IPS DF 19.7 (cell line): ENCODE measurements around the gene ABHD12B.

Source experiments
- DNase-seq: peaks from one replicate; pipeline ENCODE4 v3.0.0-alpha.2; 2013; ENCODE audit warnings: low read depth, low spot score

ABHD12B gene

DNA sequence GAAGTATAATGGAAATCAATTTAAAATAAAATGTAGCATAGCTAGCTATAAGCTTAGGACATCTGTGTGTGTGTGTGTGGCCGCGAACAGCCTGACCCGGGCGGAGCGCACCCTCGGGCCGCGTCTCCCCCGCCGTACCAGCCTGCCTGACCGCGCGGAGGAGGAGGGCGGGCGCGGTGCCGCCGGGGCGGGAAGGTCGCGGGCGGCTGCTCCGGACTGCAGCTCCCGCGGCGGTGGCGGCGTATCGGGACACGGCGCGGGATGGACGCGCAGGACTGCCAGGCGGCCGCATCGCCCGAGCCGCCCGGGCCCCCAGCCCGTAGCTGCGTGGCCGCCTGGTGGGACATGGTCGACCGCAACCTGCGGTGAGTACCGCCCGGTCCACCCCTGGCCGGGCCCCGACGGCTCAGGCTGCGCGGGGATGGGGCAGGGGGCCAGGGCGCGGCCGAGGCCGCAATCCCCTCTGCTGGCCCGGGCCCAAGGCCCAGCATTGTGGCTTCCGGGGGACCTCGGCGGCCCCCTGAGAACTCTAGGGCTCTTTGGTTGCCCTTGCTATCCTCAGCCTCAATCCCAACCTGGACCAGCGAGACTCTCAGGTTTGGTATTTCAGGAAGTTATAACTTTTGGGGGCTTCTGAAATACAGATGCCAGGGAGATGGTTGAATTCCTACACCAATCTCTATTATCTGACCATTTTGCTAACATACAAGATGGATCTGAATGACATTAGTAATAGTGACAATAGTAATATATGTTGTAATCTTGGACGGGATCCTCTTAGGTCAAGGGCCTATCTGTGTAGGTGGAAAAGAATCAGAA, at the start of gene ABHD12B:
ABHD12B (plus strand) TSS at position 140 of the 819 bp plus-strand sequence; CDS start at position 262, 122 bp downstream.
- DNase-seq: no peak

GRCh38 chr14:50822501-50823042, 49.3 kb upstream of the ABHD12B start:
- DNase-seq: no peak

GRCh38 chr14:50823051-50823761, 48.6 kb upstream of the ABHD12B start:
- DNase-seq: no peak

DNA sequence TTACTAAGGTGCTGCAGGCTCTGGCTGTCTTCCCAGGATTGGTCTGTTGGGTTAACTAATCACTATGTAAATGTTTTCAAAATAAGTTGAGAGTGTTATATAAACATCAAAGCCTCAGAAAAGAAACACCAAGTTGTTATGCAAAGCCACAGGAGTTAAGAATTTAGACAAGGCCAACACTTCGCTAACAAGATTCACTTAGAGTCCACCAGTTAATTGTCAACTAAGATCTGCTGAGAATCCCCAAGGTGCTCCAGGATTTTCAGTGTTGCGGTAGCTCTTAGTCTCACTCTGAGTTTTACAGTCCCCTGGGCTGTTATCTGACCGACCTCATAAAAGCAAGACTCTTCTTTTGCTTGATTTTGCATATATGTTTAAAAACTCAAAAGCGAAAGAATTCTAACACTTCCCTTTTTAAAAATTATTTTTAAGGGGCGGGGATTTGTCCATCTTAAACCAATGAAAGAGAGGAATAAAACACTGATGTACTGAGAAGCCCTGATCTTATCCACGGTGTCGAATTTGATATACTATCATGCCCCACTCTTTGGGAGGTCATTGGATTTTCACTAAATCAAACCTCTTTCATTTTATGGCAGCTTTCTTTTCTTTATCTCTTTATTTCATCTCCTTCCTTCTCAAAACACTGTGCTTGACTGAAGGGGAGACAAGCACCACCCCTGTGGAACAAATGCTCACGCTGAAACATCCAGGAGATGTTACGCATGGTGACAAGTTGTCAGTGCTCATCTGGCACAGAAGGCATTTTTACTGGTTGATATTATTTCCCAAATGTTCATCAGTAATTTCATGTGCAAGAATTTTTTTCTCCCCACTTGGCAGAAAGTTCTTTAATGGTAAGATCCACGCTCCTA, 47.9 kb upstream of the ABHD12B start:
- no peak for DNase-seq

DNA sequence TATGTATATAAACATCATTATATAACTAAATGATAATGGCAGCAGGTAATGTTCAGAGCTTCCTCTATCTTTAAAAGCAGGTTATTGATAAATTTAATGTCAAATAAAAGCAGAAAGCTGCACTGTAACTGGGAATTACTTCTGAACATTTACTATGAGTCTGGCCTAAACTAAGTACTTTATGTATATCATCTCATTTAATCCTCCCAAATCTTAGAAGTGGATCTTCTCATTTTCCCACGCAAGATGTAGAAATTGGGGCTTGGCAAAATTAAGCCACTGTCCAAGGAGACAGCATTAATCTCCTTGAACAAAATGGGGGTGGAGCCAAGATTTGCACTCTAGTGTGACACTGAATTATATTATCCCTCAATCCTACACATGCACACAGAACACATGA, 46.5 kb upstream of the ABHD12B start:
- DNase-seq: no peak

DNA sequence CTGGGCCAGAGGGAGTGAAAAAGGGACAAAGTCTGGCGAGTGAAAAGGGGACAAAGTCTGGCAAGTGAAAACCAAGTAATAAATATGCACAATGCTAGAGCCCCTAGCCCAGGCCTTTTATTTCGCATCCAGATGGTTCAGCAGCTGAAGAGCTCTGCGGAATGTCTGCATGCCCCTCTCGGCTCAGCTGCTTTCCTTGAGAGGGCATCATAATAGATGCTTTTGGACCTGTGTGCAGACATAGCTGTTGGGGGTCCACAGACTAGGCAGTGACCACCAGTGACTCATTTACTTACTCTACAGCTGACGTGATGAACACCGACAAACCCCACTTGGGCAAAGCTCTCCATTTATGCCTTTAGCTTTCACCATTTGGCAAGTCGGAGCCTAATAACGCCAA, 45.2 kb upstream of the ABHD12B start:
- DNase-seq: no peak

- no peak for DNase-seq
Measured at GRCh38 chr14:50828721-50829488, 42.9 kb upstream of the ABHD12B start.

- no peak for DNase-seq
Measured at GRCh38 chr14:50829489-50830043, 42.3 kb upstream of the ABHD12B start.

DNA sequence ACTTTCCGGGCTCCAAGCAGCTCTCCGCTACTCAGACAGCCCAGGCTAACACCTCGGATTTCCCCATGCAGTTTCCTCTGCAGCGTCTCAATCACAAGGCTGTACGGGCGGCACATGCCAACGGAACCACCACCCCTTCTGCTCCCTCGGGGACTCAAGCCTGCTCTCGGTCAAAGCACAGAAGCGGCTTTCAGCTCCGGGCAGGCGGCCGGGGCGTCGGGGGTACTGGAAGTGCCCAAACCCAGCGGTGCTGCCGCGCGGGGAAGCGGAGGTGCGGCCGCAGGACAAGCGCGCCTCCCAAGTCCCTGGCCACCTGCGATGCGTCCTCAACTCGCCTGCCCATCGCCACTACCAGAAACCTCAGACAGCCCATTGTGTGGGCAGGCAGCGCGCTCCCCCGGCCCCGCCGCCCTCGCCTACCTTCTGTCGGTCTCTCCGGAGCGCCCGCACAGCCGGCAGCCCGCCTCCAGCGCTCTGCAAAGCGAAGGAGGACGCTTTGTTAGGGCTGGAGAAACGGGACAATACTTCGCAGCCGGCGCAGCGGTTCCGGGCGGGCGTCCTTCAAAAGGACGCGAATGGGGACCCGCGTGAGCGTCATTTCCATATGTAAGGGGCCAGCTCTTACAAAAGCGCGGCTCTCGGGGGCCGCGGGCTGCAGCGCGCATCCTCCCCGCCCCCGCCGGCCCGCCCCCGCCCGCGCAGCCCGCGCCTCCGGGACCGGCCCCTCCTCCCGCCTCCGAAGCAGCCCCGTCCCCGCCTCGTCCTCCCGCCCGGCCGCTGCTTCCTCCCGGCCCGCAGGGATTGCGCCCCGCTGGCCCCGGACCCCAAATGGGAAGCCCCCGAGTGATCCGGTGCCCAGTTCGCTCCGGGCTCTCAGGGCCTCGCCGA, 41.6 kb upstream of the ABHD12B start:
- no peak for DNase-seq

DNA sequence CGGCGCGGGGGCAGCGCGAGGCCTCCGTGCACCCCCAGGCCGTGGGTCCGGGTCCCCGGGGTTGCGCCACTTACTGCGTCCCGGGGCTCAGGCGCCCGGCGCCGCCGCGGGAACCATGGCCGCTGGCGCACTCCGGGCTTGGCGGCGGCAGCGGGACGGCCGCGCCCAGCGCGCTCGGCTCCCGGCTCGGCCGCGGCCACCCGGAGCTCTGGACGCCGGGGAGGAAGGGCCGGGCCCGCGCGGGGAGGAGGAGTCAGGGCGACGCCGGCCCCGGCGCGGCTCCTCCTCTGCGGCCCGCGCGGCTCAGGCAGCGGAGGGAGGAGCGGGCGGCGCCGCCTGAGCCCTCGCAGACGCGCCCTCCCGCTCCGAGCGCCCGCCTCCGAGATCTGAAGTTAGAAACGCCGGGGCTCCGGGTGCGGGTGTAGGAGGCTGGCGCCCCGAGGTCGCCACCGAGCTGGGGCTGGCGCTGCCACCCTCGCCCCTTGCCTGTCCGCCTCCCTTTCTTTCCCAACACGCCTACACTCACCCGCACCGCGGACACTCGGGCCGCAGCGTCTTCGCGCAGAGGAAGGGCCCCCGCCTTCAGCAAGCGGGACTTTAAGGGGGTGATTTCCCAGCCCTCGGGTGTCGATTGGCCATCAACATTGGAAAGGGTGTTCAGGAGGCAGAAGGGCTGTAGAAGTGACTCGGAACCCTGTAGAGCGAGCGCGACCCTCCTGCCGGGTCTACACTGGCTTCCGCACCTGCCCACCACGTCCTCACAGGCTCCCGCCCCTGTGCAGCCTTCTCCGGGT, 40.7 kb upstream of the ABHD12B start, which contains the start of gene NIN:
NIN (minus strand) TSS at position 231 of the 794 bp plus-strand sequence. CDS start 9,106 bp downstream, outside the sequence.
- DNase-seq: no peak

GRCh38 chr14:50831726-50832168, 40.1 kb upstream of the ABHD12B start:
- DNase-seq: no peak

DNA sequence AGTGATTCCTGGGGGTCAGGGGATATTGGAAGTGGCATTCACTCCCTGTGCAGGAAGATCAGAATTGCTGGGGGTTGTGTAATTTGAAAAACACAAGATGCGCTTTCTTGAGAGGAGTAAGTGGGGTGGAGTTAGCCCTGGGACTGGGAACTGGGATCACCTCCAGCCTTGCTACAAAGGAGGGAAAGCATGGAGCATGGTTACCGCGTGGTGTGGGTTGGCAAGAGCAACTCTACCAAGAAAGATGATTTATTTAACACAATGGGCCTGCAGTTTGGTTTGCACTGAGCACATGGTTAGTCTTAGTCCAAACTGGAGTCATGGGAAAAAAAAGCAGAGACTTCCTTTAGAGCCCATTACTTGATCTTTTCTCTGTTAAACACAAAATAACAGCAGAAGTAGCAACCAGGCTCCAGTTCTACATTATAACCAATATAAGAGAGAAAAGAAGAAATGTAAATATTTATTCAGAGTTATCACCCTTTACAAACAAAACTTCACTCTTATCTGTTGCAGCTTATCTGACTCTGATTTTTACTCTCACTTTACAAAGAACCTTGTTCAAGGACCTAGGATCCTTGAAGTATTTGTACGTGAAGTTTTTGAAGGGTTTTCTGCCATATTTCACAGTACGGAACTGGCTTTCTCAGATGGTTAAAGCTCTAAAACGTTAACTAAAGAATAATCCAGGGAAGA, 38.8 kb upstream of the ABHD12B start:
- DNase-seq: no peak

- DNase-seq: no peak
Measured at GRCh38 chr14:50834802-50835276, 37.0 kb upstream of the ABHD12B start.

- no peak for DNase-seq
Measured at GRCh38 chr14:50835280-50835679, 36.6 kb upstream of the ABHD12B start.

GRCh38 chr14:50836515-50836914, 35.3 kb upstream of the ABHD12B start:
- DNase-seq: no peak

- no peak for DNase-seq
Measured at GRCh38 chr14:50837271-50837670, 34.6 kb upstream of the ABHD12B start.

GRCh38 chr14:50837850-50838470, 33.9 kb upstream of the ABHD12B start:
- DNase-seq: no peak
